Upper lobe of right lung (tissue), 1 donor: ENCODE data around the gene ANXA2. TPM values are rescaled to one million over a fixed set of nuclear protein-coding genes. Genes with fewer than 3 reads are reported as not detected.

ENCODE experiments used
- ATAC-seq: fragments of 200-7000 bp; cut with Tn5 transposase; one replicate; pipeline ENCODE4 v1.9.1; 2020; ENCODE audit warnings: mild to moderate bottlenecking, moderate library complexity
- DNase-seq: peaks from one replicate; pipeline ENCODE4 v3.0.0-alpha.2; 2020
- H3K27ac ChIP-seq: fragments of 200-600 bp; one replicate; pipeline ENCODE4 v1.8.0; 2022
- H3K27me3 ChIP-seq: fragments of 200-600 bp; one replicate; pipeline ENCODE4 v1.8.0; 2022; ENCODE audit warnings: mild to moderate bottlenecking
- H3K36me3 ChIP-seq: fragments of 200-600 bp; one replicate; pipeline ENCODE4 v1.8.0; 2022
- H3K4me1 ChIP-seq: fragments of 200-600 bp; one replicate; pipeline ENCODE4 v1.8.0; 2022
- H3K4me3 ChIP-seq: fragments of 200-600 bp; one replicate; pipeline ENCODE4 v1.8.0; 2022; ENCODE audit warnings: mild to moderate bottlenecking
- H3K9me3 ChIP-seq: fragments of 200-600 bp; one replicate; pipeline ENCODE4 v1.8.0; 2022
- CTCF ChIP-seq: fragments of 200-600 bp; IDR thresholded peaks from one replicate; pipeline ENCODE4 v1.8.0; 2022; ENCODE audit warnings: antibody characterized with exemption
- intact Hi-C: fragments of 100-400 bp; cut with DNase I; formaldehyde crosslinking; loops from one replicate; pipeline ENCODE4 v1.11.0; 2022
- total RNA-seq: library from RNA; stranded (reverse); fragmentation: NEBNext Ultra II Directional; extraction: Animal tissue kit (Norgen Biotek cat#: 25700); gene quantifications from one replicate; pipeline ENCODE4 v1.2.1, GENCODE V29; 2021
- donor health status: DM: no; HTN: yes; CAD: no; lungs with severe emphysema.

ANXA2 gene
- total RNA-seq, 1 donor from 2014 or later = 818 TPM

GRCh38 chr15:60438646-60439045, 40.9 kb upstream of the ANXA2 start:
- no peak overlapping the region for H3K27ac ChIP-seq
- H3K4me1 ChIP-seq = no peaks in the 10 kb centered on the region
- no peaks in the 10 kb centered on the region for H3K9me3 ChIP-seq
- H3K4me3 ChIP-seq = no peak overlapping the region
- no peak for TF ChIP-seq CTCF
- intact Hi-C loops = no loop called here
- ATAC-seq = no peak
- H3K27me3 ChIP-seq = no peaks in the 10 kb centered on the region
- H3K36me3 ChIP-seq = peaks cover 46% of the 10 kb centered on the region
- no peak for DNase-seq

- Histone ChIP-seq H3K9me3 (no peaks in the 10 kb centered on the region), H3K4me3 (no peak overlapping the region), H3K36me3 (peaks cover 27% of the 10 kb centered on the region), H3K27me3 (no peaks in the 10 kb centered on the region), H3K4me1 (no peaks in the 10 kb centered on the region), H3K27ac (no peak overlapping the region)
- TF ChIP-seq CTCF = no peak
- intact Hi-C loops = no loop called here
- no peak for DNase-seq
- no peak for ATAC-seq
Observed at GRCh38 chr15:60428935-60429334, 31.1 kb upstream of the ANXA2 start.

- no peak overlapping the region for H3K4me3 ChIP-seq
- no peak for ATAC-seq
- H3K4me1 ChIP-seq = peaks cover 6% of the 10 kb centered on the region
- no peak for DNase-seq
- intact Hi-C loops = no loop called here
- peaks cover 29% of the 10 kb centered on the region for H3K36me3 ChIP-seq
- H3K9me3 ChIP-seq = no peaks in the 10 kb centered on the region
- no peak for TF ChIP-seq CTCF
- no peaks in the 10 kb centered on the region for H3K27me3 ChIP-seq
- H3K27ac ChIP-seq = peak overlapping the region; percentile 26
Observed at GRCh38 chr15:60426870-60427508, 29.2 kb upstream of the ANXA2 start.

- Histone ChIP-seq H3K4me3 (no peak overlapping the region), H3K36me3 (peaks cover 17% of the 10 kb centered on the region), H3K4me1 (peaks cover 10% of the 10 kb centered on the region), H3K27me3 (no peaks in the 10 kb centered on the region), H3K9me3 (no peaks in the 10 kb centered on the region), H3K27ac (no peak overlapping the region)
- ATAC-seq (no peak), DNase-seq (no peak)
- intact Hi-C loops = no loop called here
- TF ChIP-seq CTCF = no peak
Observed at GRCh38 chr15:60425461-60425860, 27.7 kb upstream of the ANXA2 start.

- intact Hi-C loops = no loop called here
- H3K4me1 ChIP-seq = peaks cover 10% of the 10 kb centered on the region
- H3K36me3 ChIP-seq = peaks cover 17% of the 10 kb centered on the region
- DNase-seq = no peak
- H3K27me3 ChIP-seq = no peaks in the 10 kb centered on the region
- no peak for ATAC-seq
- peak overlapping the region; percentile 47 for H3K27ac ChIP-seq
- H3K9me3 ChIP-seq = no peaks in the 10 kb centered on the region
- H3K4me3 ChIP-seq = no peak overlapping the region
- TF ChIP-seq CTCF = no peak
Observed at GRCh38 chr15:60424006-60424405, 26.2 kb upstream of the ANXA2 start.

GRCh38 chr15:60423537-60423936, 25.8 kb upstream of the ANXA2 start:
- DNase-seq (no peak), ATAC-seq (peak; percentile 66)
- TF ChIP-seq CTCF = no peak
- H3K4me3 ChIP-seq = no peak overlapping the region
- no peaks in the 10 kb centered on the region for H3K9me3 ChIP-seq
- H3K27ac ChIP-seq = peak overlapping the region; percentile 47
- intact Hi-C loops = no loop called here
- H3K4me1 ChIP-seq = peaks cover 10% of the 10 kb centered on the region
- peaks cover 17% of the 10 kb centered on the region for H3K36me3 ChIP-seq
- H3K27me3 ChIP-seq = no peaks in the 10 kb centered on the region
